ENCODE results near the gene CCDC174.

CCDC174 gene

DNA sequence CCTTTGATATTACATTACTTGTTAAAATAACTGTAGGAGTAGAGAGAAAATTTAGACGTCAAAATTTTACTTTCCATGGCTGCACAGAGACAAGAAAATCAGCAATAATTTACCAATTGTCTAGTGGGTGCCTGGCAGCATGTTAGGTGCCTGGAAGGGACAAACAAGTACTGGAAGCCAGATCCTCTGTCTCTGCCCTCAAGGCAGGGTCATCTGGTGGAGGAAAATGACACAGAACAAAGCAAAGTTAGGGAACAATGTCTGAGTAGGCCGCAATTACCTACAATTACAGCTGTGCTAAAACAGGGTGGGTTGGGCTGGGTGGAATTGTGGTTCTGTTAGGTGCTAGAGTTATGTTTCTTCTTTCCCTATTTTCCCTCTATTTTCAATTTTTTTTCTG, 7.4 kb downstream of the CCDC174 start:
- no peak for DNase-seq

DNA sequence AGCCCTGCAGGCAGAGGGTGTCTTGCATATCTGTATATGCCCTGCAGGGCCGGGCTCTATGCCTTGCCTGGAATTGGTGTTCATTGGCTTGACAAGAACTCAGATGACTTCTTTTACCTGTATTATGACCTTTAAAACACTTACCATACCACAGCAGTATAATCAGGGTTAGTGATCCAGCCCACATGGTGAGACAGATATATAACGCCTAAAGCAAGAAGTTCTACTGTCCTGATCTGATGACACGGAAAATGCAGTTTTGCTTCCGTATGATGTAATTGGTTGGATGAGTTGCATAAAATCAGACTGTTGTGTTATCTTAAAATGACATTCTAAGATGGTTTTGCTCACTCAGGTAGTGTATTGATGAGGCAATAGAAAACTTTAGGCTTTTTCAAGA, 9.4 kb downstream of the CCDC174 start:
- no peak for DNase-seq

GRCh38 chr3:14663396-14664135, 12.0 kb downstream of the CCDC174 start:
- DNase-seq, result no peak

GRCh38 chr3:14664170-14664569, 12.6 kb downstream of the CCDC174 start:
- no peak for DNase-seq

DNA sequence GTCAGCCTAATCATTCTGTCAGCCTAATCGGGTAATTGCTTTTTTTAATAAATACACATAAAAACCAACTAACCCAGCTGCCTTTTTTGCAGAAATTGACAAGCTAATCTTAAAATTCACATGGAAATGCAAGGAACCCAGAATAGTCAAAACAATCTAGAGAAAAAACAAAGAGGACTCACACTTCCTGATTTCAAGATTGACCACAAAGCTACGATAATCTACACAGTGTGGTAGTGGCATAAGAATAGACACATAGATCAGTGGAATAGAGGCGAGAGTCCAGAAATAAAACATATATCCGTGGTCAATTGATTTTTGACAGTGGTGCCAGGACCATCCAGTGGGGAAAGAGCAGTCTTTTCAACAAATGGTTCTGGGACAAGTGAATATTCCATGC, 21.0 kb downstream of the CCDC174 start:
- DNase-seq, result no peak

DNA sequence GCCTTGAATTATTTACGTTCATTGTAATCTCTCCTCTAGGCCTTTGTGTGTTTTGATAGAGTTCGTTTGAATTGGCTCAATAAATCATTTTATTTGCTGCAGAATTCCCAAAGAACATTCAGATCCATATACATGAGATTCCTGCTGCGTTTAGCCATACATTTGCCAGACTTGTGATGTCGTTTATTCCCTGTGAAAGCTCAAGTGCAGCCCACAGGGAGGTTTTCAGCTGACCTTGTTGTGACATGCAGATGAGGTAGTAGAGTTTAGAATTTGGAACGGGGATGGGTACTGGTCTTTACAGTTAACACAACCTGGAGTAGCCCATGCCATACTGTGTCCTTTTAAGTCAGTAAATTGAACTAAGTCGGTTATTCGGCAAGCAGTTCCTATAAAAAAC, 23.3 kb downstream of the CCDC174 start, which contains the start of gene C3orf20:
C3orf20 (plus strand) TSS at position 301 of the 400 bp plus-strand sequence. CDS start 7,573 bp downstream, outside the sequence.
- no peak for DNase-seq

DNA sequence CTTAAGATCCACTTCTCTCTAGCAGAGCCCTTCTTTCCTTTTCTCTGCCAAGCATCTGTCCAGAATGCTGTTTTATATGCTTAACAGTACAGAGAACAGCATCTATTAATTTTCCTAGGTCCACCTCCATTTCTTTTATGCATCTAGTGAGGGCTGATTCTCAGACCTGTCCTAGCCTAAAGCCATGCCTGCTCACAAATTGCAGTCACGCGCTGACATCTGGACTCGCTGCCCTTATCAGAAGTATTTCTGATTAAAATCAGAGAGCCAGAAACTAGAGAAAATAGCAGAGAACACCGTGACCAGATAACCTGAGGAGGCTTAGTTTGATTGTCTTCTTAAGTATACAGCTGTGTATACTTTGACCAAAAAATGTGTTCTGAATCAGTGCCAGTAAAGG, 25.3 kb downstream of the CCDC174 start:
- DNase-seq, result no peak

- no peak for DNase-seq
Observed at GRCh38 chr3:14678015-14678503, 26.5 kb downstream of the CCDC174 start.

- no peak for DNase-seq
Observed at GRCh38 chr3:14680115-14680514, 28.6 kb downstream of the CCDC174 start.

- no peak for DNase-seq
Observed at GRCh38 chr3:14680716-14681115, 29.2 kb downstream of the CCDC174 start.

DNA sequence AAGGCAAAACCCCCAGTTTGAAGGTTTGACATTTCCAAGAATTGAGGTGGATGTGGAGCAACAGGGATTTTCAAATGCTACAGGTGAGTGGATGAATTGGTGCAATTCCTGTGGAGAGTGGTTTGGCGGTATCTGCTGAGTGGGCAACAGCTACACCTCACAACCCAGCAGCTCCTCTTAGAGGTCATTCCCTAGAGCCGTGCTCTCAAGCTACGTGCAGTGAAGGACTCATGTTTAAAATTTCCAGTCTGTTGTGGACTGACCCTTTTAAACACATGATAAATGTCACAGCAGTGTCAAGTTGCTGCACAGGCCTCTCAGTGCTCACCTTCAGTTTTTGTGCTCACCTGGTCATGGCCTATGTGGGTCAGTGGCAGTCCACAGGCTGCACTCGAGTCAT, 32.9 kb downstream of the CCDC174 start:
- no peak for DNase-seq

- no peak for DNase-seq
Observed at GRCh38 chr3:14685179-14685578, 33.6 kb downstream of the CCDC174 start.

DNA sequence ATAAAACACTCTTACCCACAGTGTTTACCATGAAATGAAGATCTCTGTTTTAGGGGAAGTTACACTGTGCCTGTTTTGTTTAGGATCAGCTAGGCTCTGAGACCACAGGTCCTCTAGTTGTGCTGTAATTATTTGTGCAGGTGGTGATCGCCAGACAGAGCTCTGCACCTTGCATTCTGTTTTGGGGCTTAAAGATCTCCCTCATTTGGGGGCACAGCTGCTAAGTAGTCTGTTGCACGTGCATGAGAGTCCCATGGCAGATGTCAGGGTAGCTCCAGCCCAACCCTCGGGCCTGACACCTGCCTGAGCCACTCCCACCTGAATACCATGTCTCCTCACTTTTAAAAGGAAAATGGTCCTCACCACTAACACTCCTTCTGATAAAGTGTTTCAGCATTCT, 35.8 kb downstream of the CCDC174 start:
- DNase-seq, result no peak

GRCh38 chr3:14688525-14688924, 37.0 kb downstream of the CCDC174 start:
- no peak for DNase-seq

- no peak for DNase-seq
Observed at GRCh38 chr3:14689247-14689980, 37.9 kb downstream of the CCDC174 start.

GRCh38 chr3:14691239-14691638, 39.7 kb downstream of the CCDC174 start:
- no peak for DNase-seq

- no peak for DNase-seq
Observed at GRCh38 chr3:14691719-14692118, 40.2 kb downstream of the CCDC174 start.

GRCh38 chr3:14698601-14699244, 47.2 kb downstream of the CCDC174 start:
- no peak for DNase-seq

- DNase-seq, result no peak
Observed at GRCh38 chr3:14699643-14700042, 48.1 kb downstream of the CCDC174 start.

- no peak for DNase-seq
Observed at GRCh38 chr3:14700891-14701290, 49.3 kb downstream of the CCDC174 start.

- DNase-seq, result no peak
Observed at GRCh38 chr3:14701676-14702075, 50.1 kb downstream of the CCDC174 start.

GRCh38 chr3:14703128-14703750, 51.7 kb downstream of the CCDC174 start:
- DNase-seq, result no peak

DNA sequence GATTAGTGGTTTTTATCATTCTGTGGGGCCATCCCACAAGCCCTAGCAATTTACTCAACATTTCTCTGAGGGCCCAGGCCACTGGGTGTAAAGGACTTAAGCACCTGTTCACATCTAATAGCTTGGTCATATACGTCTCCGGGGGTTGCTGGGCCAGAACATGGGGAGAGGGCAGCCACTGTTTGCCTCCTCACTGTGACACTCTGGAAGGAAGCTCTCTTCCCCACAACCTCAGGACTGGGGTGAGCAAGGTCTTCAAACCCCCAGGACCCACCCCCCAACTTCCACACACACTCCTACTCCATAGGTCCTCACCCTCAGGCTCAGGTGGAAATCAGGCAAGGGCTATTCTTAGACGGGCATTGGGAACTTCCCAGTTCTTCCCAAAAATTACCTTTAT, 52.2 kb downstream of the CCDC174 start:
- no peak for DNase-seq

All from HCEC 1CT (cell line).